Iris pigment epithelial cell (primary cell): ENCODE measurements around the gene PPP1R2.
"Not testable (repeated sequence)": the region's sequence is repeated elsewhere in the genome, so short reads cannot be mapped to it uniquely, and the experiment has no call there.

Source experiments
- DNase-seq: peaks from one replicate; pipeline ENCODE4 v3.0.0-alpha.2; 2011; ENCODE audit warnings: low read depth

PPP1R2 gene

DNA sequence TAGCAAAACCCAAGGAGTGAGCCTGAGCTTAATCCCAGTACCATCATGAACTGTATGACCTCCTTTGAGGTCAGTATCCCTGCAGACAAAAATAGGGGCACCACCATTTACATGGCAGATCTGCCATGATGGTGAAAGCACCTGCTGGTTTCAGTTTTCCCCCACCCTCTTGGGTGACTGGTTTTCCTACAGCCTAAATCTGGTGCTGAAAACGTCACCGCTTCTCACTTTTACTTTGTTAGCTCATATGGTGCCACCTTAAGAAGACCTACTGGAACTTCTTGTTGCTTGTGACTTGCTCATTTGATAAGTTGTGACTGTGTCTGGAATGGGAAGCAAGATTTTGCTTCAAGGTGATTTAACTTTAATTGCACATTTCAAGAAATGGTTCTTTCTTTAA is 5.1 kb downstream of the PPP1R2 start:
- no peak for DNase-seq

DNA sequence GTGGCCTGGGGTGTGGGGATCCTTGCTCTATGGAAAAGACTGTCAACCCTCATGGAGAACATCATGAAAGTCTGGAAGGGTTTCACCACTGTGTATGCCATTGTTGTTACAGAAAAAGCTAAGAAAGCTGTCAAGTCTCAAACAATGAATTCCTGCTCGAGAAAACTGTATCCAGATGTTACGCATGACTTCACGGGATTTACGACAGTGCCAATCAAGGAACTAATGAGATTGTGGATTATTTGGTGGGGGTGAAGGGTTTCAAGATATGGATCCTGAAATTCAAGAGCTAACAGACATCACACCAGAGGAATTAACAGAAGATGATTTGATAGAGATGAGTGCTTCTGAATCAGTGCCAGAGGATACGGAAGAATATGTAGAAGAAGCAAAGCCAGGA is 7.8 kb downstream of the PPP1R2 start:
- no peak for DNase-seq

DNA sequence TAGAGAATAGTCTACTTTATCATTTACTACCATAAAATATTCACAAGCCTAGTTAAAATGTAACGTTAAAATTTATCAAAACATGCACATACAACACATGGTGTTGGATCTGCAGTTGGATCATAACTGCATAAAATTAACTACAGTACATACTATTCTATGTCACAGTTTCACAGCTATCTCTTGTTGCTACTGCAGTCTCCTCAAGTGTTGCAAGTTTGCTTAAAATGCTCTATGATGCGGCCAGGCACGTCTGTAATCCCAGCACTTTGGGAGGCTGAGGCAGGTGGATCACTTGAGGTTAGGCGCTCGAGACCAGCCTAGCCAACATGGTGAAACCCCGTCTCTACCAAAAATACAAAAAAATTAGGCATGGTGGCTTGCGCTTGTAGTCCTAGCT is 10.3 kb downstream of the PPP1R2 start:
- DNase-seq: no peak

DNA sequence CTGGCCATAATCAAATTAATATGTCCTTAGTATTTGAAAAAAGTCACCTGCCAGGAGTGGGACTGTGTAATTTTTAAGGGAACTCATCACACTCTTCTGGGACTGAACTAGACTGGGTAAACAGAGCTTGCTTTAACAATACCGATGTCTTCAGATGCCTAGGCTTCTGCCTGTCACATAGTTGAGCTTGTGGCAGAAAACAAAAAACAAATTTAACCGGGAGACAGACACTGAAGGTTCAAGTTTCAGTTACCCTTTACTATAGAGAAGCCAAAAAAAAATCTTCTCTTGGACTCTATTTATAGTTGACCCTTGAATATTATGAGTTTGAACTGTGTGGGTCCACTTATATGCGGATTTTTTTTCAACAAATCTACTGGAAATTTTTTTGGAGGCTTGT is 10.8 kb downstream of the PPP1R2 start:
- no peak for DNase-seq

DNA sequence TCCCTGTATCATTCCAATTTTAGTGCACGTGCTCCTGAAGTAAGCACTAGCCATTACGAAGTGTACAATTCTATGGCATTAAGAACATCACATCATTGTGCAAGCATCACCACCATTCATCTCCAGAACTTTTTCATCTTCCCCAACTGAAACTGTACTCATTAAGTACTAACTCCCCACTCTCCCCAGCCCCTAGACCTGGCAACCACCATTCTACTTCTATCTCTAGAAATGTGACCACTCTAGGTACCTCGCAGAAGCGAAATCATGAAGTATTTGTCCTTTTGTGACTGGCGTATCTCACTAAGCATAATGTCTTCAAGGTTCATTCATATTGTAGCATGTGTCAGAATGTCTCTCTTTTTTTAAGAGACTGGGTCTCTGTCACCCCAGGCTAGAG is 11.4 kb downstream of the PPP1R2 start:
- DNase-seq: no peak

DNA sequence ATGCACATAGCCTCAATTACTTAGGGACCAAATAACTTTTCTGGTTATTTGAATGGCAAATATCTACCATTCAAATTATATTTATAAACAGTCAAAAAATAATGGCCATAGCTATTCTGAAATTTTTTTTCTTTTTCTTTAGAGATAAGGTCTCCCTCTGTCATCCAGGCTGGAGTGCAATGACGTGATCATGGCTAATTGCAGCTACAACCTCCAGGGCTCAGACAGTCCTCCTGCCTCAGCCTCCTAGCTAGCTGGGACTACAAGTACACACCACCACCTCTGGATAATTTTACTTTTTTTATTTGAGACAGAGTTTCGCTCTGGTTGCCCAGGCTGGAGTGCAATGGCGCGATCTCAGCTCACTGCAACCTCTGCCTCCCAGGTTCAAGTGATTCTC is 16.6 kb downstream of the PPP1R2 start:
- DNase-seq: no peak

DNA sequence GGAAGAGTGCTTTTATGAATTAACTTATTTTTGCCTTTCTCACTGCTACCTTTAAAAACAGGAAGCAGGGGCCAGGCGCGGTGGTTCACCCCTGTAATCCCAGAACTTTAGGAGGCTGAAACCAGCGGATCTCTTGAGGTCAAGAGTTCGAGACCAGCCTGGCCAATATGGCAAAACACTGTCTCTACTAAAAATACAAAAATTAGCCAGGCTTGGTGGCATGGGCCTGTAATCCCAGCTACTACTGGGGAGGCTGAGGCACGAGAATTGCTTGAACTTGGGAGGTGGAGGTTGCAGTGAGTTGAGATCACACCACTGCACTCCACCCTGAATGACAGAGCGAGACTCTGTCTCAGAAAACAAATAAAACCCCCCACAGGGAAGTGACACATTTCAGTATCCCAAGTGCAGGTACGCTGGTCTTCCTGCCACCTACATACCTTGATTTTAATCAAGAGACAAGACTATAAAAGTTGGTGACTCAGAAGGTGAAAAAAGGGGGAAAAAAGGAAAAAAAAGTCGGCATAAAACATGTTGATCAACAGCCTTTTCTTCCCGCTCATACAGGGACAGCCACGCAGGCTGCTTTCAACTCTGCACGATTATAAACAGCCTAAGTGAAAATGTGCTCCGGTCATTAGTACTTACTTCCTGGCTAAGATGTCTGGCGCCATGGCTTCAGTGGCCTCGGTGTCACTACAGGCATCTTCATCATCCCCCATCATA is 18.8 kb downstream of the PPP1R2 start:
- DNase-seq: no peak

DNA sequence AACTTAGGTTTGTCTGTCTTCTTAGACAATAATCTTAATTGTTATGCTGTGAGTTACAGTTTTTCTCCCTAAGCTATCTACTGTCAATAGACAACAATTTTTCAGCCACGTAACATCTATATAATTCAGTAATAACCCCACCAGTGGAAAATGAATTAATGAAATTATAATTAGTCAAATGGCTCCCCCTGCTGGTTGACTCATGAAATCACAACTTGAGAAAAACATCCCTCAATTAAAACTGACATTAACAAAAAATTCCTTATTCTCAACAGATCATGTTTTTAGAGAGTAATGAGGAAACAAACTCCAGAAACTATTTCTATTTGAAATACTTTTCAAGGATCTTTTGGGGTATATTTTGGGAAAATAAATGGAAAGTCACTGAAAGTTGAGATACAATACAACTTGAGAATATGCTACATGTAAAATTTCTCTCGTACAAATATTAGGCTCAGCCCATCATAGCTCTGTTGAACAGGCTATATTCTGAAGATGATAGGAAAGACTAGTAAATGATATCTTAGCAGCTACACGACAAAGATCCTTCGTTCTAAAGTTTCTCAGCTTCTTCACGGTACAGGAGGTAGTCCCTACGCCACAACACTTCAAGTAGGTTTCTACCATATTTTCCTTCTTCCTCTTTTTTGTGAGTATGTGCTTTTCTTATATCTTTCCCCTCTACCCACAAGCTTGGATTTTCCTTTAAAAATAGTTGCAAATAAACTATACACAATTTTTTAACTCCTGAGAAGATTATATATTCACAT is 20.7 kb downstream of the PPP1R2 start:
- DNase-seq: peak; percentile 28

DNA sequence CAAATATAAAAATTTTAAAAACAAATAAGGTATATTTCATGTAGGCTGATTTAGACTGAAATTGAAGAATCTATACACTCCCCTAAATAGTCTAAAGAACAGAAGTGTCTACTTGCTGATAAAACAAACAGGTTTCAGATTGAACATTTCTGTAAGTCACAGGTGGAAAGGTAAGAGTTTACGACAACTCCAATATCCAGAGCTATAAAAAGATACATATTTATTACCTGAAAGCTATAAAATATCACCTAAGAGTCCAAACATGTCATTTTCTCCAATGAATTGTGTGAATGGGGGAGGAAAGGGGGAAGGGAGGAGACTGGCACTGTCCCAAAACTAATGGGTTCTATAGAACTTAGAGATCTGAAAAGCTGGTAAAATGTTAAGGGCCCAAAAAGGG is 26.1 kb downstream of the PPP1R2 start:
- no peak for DNase-seq

DNA sequence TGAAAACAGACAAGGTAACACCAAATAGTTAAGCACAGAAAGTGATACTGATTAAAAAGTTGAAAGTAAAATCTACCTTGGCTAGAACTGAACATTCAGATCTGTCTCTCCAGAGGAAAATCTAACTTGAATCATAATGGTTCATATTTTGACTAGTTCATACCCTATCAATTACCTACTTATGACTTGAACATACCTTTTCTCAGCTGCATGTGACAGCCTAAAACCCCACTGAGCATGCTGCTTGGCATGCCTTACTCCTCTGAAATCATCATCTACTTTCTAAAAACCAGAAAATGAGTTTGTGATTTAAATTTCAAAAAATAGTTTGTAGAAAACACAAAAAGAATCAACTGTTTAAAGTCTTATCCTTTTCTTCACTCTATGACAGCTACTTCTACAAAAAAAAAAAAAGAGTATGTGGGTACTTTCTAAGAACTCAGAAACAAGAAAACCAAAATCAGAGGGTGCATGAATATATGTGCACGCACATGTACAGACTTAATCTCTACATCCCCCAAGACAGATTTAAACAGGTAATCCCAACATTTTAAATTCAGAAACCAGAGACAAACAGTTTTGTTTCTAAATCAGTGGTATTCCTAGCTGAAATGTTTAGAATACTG is 28.4 kb downstream of the PPP1R2 start:
- not testable (repeated sequence) for DNase-seq

DNA sequence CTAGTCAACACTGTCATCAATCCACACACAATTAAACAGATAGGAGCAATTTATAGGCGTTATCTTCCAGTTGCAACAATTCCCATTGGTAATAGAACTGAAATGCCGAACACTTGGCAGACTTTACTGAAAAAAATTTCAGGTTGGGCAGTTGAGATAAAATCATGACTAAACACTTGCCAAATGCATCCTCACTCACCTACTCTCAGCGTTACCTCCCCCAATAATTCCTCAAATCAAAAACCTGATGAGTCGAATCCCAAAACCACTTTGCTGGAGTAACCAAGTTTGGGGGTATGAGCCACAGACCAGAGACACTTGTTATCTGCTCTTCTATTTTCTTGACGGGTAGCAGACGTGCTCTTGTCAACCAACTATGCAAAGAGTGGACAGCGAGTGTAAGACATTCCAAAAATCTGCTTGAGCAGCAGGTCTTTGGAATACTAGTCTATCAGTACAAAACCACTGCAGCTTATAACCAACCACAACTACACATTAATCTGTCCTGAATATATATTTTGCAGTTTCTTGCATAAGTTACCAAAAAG is 30.3 kb downstream of the PPP1R2 start:
- DNase-seq: no peak

DNA sequence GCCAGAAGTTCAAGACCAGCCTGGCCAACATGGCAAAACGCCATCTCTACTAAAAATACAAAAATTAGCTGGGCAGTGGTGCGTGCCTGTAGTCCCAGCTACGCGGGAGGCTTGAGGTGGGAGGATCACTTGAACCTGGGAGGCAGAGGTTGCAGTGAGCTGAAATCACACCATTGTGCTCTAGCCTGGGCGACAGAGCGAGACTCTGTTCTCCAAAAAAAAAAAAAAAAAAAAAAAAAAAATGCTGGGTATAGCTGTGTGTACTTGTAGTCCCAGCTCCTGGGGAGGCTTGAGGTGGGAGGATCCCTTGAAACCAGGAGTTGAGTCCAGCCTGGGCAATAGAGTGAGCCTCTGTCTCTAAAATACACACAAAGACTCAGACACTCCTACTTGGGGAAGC is 32.0 kb downstream of the PPP1R2 start:
- DNase-seq: no peak

DNA sequence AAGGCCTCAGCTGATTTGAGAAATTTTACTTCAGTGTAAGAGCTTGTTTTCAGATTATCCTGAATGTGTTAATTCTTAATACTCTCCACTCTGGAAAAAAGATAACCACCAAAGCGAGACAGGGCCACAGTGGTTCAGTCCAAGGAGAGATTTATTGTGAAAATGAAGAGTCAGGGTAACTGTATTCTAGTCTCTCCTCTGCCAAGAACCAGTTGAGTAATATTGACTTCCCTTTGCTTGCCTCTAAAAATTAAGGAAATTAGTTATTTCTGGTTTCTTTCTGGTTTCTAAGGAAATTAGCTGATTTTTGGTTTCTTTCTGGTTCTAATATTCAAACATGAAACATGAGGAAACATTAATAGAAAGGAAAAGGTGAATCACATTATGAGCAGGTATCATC is 34.9 kb downstream of the PPP1R2 start:
- DNase-seq: no peak

DNA sequence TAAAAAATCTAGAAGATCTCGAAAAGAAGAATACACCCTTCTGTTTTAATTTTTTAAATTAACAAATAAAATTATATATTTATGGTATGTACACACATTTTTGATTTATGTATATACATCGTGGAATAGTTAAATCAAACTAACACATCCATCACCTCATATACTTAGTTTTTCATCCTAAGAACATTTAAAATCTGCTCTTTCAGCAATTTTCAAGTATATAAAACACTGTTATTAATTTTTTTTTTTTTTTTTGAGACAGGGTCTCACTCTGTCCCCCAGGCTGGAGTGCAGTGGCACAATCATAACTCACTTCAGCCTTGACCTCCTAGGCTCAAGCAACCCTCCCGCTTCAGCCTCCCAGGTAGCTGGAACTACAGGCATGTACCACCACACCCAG is 67.5 kb downstream of the PPP1R2 start:
- no peak for DNase-seq

DNA sequence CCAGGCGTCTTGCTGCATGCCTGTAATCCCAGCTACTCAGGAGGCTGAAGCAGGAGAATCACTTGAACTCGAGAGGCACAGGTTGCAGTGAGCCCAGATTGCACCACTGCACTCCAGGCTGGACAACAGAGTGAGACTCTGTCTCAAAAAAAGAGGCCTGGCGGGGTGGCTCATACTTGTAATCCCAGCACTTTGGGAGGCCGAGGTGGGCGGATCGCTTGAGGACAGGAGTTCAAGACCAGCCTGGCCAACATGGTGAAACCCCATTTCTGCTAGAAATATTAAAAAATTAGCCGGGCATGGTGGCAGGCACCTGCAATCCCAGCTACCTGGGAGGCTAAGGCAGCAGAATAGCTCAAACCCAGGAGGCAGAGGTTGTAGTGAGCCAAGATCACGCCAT is 68.0 kb downstream of the PPP1R2 start:
- DNase-seq: not testable (repeated sequence)

DNA sequence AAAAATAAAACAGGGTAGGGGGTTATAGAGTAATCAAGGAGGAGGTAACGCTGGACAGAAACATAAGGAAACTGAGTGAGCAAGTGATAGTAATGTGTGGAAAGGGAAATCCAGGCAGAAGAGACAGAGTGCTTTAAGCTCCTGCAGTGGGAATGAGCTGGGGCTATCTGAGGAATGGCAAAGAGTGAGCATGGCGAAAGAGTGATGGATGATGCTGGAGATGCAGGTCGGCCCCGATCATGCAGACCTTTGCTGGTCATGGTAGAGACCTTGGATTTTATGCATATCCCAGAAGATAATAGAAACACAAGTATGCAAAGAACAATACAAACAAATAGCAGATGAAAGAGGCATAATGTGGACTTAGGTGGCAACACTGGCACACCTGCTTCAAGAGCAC is 74.3 kb downstream of the PPP1R2 start:
- DNase-seq: no peak

DNA sequence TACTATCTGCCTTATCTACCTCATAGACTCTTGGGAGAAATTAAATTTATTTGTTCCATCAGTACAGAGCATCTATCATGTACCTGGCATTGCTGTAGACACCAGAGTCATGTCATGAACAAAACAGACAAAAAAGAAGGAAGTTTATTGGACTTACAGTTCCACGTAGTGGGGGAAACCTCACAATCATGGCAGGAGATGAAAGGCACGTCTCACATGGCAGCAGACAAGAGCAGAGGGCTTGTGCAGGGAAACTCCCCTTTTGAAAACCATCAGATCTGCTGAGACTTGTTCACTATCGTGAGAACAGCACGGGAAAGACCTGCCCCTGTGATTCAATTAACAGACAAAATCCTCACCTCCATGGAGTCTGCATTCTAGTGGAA is 74.7 kb downstream of the PPP1R2 start:
- no peak for DNase-seq

DNA sequence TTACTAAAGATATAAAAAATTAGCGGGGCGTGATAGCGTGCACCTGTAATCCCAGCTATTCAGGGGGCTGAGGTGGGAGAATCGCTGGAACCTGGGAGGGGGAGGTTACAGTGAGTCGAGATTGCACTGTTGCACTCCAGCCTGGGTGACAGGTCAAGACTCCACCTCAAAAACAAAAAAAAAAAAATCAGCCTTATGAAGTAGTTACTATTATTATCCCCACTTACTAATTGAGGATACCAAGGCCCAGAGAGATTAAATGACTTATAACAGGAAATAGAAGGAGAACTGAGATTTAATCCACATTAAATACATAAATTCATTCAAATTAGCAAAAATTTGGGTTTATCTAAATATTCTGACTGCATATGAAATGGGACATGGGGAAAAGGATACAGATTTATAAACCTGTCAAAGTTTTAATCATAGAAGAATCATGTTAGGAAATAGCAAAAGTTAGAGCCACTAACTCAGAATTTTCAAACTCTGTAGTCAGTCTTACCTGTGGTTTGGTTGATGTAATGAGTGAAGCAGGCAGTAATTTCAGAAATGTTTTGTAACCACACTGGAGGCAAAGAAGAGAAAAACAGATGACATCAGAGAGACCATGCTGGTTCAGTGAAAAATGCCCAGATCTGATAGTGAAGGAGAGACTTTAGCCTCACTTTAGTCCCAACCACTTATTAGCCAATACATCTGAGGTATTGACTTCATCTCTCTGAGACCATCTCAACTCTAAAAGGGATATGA is 75.3 kb downstream of the PPP1R2 start:
- DNase-seq: peak; percentile 88

DNA sequence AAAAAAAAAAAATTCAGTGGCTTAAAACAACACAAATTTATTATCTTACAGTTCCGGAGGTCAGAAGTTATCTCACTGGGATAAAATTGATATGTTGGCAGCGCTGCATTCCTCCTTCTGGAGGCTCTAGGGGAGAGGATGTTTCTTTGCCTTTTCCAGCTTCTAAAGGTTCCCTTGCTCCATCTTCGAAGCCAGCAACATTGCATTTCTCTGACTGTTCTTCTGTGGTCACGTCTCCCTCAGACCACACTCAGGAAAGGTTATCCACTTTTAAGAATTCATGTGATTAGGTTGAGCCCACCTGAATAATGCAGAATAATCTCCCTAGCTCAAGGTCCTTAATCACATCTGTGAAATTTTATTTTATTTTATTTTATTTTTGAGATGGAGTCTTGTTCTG is 76.9 kb downstream of the PPP1R2 start:
- no peak for DNase-seq
